ENCODE data around the gene CELF4. TPM values are rescaled to one million over a fixed set of nuclear protein-coding genes. Genes with fewer than 3 reads are reported as not detected.

The CELF4 gene
- total and polyA plus RNA-seq, 2 donors (not counting 1 experiment from before 2014, with no cell fraction given): 0.17 TPM; not detected in 1

DNA sequence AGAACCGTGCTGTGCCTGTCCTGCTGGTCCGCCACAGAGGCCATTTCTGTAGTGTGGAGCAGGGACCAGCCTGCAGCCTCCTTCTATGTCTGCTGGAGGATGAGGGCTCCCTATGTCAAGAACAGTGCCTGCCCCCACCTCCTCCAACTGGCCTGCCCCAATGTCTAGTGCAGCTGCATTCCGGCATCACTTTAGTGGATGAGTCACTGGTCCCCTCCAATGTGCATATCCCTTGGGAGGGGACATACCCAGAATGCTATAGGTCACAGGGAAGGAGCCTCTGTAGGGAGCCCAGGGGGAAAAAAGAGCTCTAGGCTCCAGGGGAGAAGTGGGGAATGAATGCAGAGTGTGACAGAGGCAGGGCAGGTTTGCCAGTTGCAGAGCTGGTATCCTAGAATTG lies 219.6 kb downstream of the CELF4 start:
- H3K4me2 ChIP-seq (ENCODE audit: extremely low read depth, insufficient read depth, low read length): no peak overlapping the region
- H4K20me1 ChIP-seq (ENCODE audit: control insufficient read depth, extremely low read depth, insufficient read depth, low read length): no peaks in the 10 kb centered on the region
- DNase-seq (ENCODE audit: low read depth in 2 of 2): no peak
- H3K9ac ChIP-seq (ENCODE audit: insufficient read depth, low read length): no peak overlapping the region
- no peaks in the 10 kb centered on the region for H3K4me1 ChIP-seq (ENCODE audit: control insufficient read depth, extremely low read depth, insufficient read depth, low read length)
- H3K36me3 ChIP-seq (ENCODE audit: control insufficient read depth, insufficient read depth, low read length): no peaks in the 10 kb centered on the region
- H3K4me3 ChIP-seq (replicated peaks in 1 of 4; ENCODE audit: control extremely low read depth in 1 of 4, insufficient read depth in 1 of 4, low read depth in 3 of 4, low read length in 4 of 4): no peak overlapping the region
- H3K79me2 ChIP-seq (ENCODE audit: control insufficient read depth, insufficient read depth, low read length): no peaks in the 10 kb centered on the region
- no peak overlapping the region for H2AFZ ChIP-seq (ENCODE audit: low read length)
- no peak overlapping the region for H3K27ac ChIP-seq (ENCODE audit: insufficient read depth, low read length)
- H3K9me3 ChIP-seq (ENCODE audit: control insufficient read depth, insufficient read depth, low read depth, low read length): no peaks in the 10 kb centered on the region
- no peak for TF ChIP-seq EZH2 (IDR thresholded peaks at IDR 0.05; ENCODE audit: low read length, missing control alignments)
- TF ChIP-seq, protein P1, sequence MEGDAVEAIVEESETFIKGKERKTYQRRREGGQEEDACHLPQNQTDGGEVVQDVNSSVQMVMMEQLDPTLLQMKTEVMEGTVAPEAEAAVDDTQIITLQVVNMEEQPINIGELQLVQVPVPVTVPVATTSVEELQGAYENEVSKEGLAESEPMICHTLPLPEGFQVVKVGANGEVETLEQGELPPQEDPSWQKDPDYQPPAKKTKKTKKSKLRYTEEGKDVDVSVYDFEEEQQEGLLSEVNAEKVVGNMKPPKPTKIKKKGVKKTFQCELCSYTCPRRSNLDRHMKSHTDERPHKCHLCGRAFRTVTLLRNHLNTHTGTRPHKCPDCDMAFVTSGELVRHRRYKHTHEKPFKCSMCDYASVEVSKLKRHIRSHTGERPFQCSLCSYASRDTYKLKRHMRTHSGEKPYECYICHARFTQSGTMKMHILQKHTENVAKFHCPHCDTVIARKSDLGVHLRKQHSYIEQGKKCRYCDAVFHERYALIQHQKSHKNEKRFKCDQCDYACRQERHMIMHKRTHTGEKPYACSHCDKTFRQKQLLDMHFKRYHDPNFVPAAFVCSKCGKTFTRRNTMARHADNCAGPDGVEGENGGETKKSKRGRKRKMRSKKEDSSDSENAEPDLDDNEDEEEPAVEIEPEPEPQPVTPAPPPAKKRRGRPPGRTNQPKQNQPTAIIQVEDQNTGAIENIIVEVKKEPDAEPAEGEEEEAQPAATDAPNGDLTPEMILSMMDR (conservative IDR thresholded peaks at IDR 0.05 in 1 of 2, IDR thresholded peaks at IDR 0.05 in 1 of 2; ENCODE audit: low read depth in 1 of 2, low read length in 2 of 2): no peak
- no peaks in the 10 kb centered on the region for H3K27me3 ChIP-seq (ENCODE audit: control insufficient read depth, insufficient read depth, low read length)

DNA sequence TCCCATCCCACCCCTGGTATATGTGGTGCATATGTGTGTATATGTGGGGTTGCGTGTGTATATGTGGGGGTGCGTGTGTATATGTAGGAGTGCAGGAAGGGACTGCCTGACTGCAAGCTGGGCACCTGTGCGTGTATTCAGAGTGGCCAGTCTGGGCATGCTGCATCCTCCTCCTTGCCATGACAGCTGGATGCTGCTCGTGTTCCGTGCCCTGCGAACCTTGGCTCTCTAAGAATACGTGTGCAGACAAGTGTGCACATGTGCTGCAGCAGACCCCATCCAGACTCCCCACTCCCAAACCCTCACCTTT lies 222.1 kb downstream of the CELF4 start:
- Histone ChIP-seq H3K79me2 (ENCODE audit: control insufficient read depth, insufficient read depth, low read length) (no peaks in the 10 kb centered on the region), H2AFZ (ENCODE audit: low read length) (no peak overlapping the region), H3K27me3 (ENCODE audit: control insufficient read depth, insufficient read depth, low read length) (no peaks in the 10 kb centered on the region), H3K4me2 (ENCODE audit: extremely low read depth, insufficient read depth, low read length) (no peak overlapping the region), H3K4me3 (replicated peaks in 1 of 4; ENCODE audit: control extremely low read depth in 1 of 4, insufficient read depth in 1 of 4, low read depth in 3 of 4, low read length in 4 of 4) (no peak overlapping the region), H3K4me1 (ENCODE audit: control insufficient read depth, extremely low read depth, insufficient read depth, low read length) (no peaks in the 10 kb centered on the region), H3K27ac (ENCODE audit: insufficient read depth, low read length) (no peak overlapping the region), H3K9me3 (ENCODE audit: control insufficient read depth, insufficient read depth, low read depth, low read length) (no peaks in the 10 kb centered on the region), H4K20me1 (ENCODE audit: control insufficient read depth, extremely low read depth, insufficient read depth, low read length) (no peaks in the 10 kb centered on the region), H3K9ac (ENCODE audit: insufficient read depth, low read length) (no peak overlapping the region), H3K36me3 (ENCODE audit: control insufficient read depth, insufficient read depth, low read length) (no peaks in the 10 kb centered on the region)
- no peak for TF ChIP-seq EZH2 (IDR thresholded peaks at IDR 0.05; ENCODE audit: low read length, missing control alignments)
- TF ChIP-seq, protein P1 (conservative IDR thresholded peaks at IDR 0.05 in 1 of 2, IDR thresholded peaks at IDR 0.05 in 1 of 2; ENCODE audit: low read depth in 1 of 2, low read length in 2 of 2): no peak
- DNase-seq (ENCODE audit: low read depth in 2 of 2): no peak

DNA sequence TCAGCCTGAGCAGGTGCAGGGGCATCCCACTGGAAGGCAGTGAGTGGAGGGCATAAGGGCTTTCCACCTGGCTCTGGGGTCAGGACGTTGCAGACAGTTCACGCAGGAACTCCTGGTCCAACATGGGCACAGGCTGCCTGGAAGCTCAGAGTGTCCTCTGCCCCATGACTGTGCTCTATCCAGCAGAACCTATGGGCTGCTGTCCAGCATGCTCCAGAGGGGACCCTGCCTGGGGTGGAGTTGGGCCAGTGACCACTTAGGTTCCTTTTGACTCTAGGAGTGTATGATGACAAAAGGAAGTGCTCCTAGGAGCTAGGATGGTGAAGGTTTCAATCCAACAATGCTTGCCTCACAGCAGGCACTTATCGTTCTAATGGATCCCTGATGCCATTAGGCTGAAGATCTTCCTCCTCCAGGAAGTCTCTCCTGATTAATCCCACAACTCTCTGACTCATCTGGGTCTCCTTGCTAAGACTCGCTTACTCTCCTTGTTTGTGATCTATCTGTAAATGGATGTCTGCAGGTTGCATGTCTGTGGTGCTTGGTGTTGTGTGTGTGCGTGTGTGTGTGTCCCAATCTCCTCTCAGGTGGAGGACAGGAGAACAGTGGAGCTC lies 224.0 kb downstream of the CELF4 start:
- no peak overlapping the region for H3K4me3 ChIP-seq (replicated peaks in 1 of 4; ENCODE audit: control extremely low read depth in 1 of 4, insufficient read depth in 1 of 4, low read depth in 3 of 4, low read length in 4 of 4)
- DNase-seq (ENCODE audit: low read depth in 2 of 2): no peak

More for the DNA sequence above, 224.0 kb downstream of the CELF4 start:
- Histone ChIP-seq H3K27me3 (ENCODE audit: control insufficient read depth, insufficient read depth, low read length) (no peaks in the 10 kb centered on the region), H4K20me1 (ENCODE audit: control insufficient read depth, extremely low read depth, insufficient read depth, low read length) (no peaks in the 10 kb centered on the region), H3K36me3 (ENCODE audit: control insufficient read depth, insufficient read depth, low read length) (no peaks in the 10 kb centered on the region), H3K4me1 (ENCODE audit: control insufficient read depth, extremely low read depth, insufficient read depth, low read length) (no peaks in the 10 kb centered on the region), H2AFZ (ENCODE audit: low read length) (no peak overlapping the region), H3K9me3 (ENCODE audit: control insufficient read depth, insufficient read depth, low read depth, low read length) (no peaks in the 10 kb centered on the region), H3K27ac (ENCODE audit: insufficient read depth, low read length) (no peak overlapping the region), H3K4me2 (ENCODE audit: extremely low read depth, insufficient read depth, low read length) (no peak overlapping the region), H3K79me2 (ENCODE audit: control insufficient read depth, insufficient read depth, low read length) (no peaks in the 10 kb centered on the region), H3K9ac (ENCODE audit: insufficient read depth, low read length) (no peak overlapping the region)
- TF ChIP-seq, protein P1 (conservative IDR thresholded peaks at IDR 0.05 in 1 of 2, IDR thresholded peaks at IDR 0.05 in 1 of 2; ENCODE audit: low read depth in 1 of 2, low read length in 2 of 2): no peak
- no peak for TF ChIP-seq EZH2 (IDR thresholded peaks at IDR 0.05; ENCODE audit: low read length, missing control alignments)
